HG02852 (cell line): ENCODE results near the gene INTS4.
"Not testable (repeated sequence)": the region's sequence is repeated elsewhere in the genome, so short reads cannot be mapped to it uniquely, and the experiment has no call there.

Experiments
- ATAC-seq: cut with Tn5 transposase; IDR thresholded peaks from one replicate; pipeline ENCODE4 v1.9.1; 2021; ENCODE audit warnings: mild to moderate bottlenecking, moderate library complexity; ENCODE audit not compliant: unreplicated experiment

INTS4 gene

DNA sequence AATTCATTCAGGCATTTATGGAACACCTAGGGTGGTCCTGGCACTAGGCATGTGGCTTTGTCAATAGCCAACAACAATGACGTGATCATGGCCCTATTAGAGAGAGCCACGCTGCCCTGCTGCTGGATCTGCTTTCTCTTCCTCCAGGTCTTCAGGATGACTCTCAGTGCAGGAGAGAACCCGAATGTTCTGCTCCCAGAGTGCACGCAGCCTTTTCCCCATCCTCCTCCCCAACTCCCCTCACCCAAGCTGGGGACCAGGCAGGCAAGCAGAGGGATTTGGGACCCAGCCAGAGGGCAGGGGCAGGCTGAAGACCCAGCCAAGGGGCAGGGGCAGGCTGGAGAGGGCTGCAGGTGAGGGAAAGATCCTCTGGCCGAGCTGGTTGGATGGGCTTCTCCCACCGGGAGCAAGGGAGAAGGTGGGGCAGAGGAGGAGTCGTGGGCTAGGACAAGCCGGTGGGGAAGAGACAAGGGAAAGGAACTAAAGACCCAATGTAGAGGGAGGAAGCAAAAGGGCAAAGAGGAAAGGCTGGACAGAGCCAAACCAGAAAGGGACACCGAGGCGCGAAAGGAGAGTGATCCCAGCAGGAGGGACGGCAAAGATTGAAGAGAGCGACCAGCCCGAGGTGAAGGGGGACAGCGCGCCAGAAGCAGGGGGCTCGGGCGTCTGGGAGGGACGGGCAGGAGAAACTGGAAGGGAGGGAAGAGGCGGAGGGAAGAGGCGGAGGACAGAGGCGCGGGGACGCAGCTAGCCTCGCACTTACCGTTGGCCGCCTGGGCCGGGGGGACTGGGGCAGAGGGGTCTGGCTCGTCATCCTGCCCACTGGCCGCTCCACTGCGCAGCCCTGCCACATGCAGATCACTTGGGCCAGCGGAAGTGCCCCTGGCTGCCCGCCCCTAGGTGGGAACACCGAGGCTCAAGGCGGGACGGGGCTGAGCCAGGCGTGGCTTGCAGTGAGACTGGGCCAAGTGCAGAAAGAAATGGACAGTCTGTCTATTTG lies 28.2 kb upstream of the INTS4 start, which contains the start of gene KCTD14:
TSS of gene KCTD14 (minus strand) at position 880 of the 1,000 bp plus-strand sequence. CDS start at position 853, 27 bp downstream.
- no peak for ATAC-seq

DNA sequence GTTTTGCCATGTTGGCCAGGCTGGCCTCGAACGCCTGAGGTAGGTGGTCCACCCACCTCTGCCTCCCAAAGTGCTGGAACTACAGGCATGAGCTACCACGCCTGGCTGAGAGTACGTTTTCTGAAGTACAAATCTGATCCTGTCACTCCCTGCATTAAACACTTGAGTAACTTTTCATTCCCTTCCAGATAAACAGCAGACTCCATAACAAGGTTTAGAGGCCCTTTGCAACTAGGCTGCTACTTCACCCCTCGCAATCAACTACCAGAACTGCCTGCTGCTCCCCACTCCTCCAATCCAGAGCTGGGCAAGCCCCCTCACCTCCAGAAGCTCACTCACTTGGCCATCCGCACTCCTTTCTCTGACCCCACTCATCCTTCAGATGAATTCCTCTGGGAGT lies 27.1 kb upstream of the INTS4 start:
- ATAC-seq, result no peak

DNA sequence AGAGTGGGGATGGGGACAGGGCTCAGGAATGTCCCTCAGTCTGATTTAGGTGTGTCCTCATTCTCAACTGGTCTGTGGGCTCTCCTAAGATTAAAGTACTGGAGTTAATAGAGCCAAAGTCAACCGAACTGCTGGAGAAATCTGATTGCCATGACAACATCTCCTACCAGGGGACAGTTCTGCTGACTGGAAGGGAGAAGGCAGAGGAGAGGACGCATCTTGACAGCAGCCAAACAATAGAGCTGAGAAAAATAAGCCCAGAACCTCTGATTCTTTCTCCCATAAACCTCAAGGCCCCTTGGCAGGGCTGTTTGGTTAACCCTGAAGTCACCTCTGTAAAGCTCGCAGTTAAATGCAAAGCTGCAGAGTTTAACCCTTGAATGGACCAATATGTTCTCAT lies 25.8 kb upstream of the INTS4 start:
- no peak for ATAC-seq

DNA sequence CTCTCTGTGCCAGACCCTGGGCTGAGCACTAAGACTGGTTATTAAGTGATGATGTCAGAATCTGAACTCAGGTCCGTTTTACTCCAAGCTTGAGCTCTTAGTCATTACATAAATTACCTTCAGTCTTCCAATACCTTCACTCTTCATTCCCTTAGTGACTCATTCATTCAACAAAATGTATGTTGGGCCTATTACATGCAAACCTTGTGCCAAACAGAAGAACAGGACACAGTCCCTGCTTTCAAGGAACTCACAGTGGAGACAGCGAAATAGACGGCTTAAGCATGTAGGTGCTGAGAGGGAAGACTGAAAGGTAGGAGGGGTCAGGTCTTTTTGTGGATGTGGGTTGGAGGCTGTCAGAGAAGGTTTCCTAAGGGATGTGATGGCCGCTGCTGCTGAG lies 25.3 kb upstream of the INTS4 start:
- no peak for ATAC-seq

DNA sequence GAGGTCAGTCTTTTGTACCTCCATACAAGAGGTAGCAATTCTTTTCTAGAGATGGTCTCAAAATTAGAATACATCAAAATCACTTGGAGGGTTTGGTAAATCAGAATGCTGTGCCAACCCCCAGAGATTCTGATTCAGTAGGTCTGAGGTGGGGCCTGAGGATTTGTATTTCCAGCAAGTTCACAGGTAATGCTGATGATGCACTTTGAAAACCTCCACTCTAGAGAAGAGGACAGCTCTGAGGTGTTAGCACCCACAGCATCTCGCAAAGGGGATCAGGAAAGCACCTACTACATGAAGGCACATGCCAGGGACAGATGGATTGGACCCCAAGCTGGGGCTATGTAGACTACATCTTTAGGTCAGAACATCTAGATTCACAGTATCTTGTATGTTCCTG lies 21.4 kb upstream of the INTS4 start:
- ATAC-seq, result no peak

DNA sequence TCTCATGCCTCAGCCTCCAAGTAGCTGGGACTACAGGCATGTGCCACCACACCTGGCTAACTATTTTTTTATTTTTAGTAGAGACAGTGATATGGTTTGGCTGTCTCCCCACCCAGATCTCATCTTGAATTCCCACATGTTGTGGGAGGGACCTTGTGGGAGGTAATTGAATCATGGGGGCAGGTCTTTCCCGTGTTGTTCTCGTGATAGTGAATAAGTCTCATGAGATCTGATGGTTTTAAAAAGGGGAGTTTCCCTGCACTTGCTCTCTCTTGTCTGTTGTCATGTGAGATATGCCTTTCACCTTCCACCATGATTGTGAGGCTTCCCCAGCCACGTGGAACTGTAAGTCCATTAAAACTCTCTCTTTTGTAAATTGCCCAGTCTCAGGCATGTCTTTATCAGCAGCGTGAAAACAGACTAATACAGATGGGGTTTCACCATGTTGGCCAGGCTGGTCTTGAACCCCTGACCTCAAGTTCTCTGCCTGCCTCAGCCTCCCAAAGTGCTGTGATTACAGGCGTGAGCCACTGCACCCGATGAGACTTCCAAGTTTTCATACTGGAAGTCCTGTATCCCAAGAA lies 20.6 kb upstream of the INTS4 start:
- not testable (repeated sequence) for ATAC-seq

DNA sequence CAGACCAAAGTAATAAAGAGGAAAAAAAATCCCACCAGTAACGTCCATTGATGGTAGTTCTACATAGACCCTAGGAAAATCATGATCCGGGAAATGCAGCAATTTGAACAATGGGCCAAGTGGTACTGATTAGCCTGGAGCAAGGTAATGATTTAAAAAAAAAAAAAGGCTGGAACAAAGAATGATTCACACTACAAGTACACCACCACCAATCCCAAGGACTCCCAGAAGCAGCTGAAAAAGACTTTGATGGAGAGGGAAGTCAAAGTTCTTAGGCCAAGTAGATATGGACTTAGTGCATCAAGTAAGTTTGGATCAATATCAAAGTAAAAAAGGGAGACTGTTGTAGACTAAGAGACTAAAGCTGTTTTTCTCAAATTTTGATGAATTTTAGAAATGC lies 16.8 kb upstream of the INTS4 start:
- ATAC-seq, result no peak

DNA sequence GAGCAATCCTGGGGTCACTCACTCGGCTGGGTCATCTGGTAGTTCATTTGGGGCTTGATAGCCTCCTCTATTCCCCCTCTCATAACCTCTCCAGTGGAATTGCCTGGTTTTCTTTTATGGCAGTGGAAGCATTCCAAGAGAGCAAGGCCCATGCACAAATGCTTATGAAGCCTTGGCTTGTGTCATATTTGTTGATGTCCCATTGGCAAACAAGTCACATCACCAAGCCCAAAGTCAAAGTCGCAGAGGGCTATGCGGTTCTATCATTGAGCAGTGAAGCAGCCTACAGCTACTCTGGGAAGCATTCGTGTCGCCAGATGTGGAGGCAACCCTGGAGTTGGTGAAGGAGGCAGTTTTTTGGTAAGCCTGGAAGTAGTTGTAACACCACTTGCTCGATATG lies 16.3 kb upstream of the INTS4 start:
- ATAC-seq, result no peak

DNA sequence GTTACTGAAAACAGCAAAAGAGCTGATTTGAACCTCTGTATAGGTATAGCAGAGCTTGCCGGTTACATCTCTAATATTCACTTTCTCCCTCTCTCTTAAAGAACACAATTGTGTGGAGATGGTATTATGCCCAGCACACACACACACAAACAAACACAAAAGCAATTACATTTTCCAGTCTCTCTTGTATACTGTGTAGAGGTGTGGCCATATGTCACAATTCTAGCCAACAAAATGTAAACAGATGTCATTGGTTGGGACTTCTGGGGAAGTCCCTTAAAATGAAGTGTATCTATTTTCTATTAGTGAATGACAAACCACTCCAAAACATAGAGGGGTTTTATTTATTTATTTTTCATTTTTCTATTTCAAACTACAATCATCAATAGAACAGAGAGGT lies 15.8 kb upstream of the INTS4 start:
- ATAC-seq, result no peak

DNA sequence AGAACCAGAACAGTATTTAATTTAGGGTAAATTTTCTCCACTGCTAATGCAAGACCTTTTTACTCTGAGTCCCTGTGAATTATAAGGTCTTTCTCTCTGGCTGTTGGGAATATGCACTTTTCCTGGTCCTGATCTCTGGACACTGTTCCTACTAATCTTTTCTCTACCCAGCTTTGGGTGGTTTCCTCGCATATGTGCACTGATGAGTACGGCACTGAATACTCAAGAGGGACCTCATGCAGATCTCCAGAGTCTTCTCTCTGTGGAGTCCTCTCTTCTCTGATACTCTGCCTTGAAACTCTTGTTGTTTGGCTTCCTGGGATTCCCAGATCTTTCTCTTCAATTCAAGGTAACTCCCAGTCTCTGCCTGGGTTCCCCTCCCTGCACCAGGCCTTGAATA lies 14.6 kb upstream of the INTS4 start:
- ATAC-seq, result no peak

DNA sequence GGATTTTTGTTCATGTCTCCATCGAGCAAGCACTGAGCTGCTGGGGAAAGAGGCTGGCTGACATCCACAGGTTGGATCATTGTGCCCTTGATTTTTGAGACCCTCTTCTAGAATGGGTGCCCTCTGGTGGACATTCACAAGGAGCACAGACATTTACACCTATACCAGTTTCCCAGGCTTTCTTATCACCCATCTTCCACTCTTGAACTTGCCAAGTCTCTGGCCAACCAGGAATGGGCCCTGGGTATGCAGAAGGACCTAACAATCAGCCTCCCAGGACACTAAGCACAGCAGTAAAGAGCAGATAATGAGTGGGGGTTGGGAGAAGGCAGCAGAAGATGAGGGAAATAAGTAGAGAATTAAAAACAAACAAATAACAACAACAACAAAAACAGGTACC lies 5.7 kb upstream of the INTS4 start:
- no peak for ATAC-seq

DNA sequence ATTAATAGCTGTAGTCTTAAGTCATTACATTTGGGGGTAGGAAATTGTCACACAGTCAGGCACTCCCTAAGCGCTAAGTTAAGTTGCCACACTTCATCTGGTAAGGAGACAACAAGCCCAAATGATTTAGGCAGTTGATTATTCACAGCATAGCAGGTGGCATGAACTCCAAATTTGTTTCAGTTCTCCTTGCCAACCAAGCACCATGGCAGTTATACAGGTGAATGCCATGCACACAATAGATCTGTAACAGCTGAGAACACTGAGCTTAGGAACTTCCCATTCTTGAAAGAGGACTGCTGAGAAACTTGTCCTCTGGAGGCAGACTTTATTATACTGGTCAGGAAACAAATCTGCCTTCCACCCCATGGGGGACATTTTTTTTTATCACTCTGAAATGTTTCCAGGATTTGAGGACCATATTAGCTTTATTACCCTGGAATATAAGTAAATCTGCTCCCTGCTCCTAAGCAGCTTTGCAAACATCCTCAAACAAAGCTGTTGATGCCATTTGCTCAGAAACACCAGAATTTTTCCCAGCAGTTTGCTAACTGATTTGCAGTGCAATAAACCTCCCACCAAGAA lies 5.1 kb upstream of the INTS4 start:
- no peak for ATAC-seq

DNA sequence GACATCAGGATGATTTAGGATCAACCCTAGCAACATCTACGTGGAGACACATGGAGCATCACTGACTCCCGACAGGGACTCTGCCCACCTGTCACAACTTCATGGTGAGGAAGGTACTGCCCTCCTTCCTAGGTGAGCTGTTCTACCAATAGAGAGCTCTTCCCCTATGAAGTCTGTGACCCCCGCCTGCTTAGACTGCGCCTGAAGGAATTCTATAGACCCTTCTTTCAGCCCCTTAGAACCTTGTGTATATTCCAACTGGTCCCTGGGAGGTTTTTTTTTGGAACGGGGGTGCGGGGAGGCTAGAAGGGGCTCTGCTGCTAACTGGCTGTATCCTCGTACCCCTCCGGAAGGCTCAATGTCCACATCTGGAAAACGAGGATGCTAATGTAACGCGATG lies 566 bp downstream of the INTS4 start:
- no peak for ATAC-seq

DNA sequence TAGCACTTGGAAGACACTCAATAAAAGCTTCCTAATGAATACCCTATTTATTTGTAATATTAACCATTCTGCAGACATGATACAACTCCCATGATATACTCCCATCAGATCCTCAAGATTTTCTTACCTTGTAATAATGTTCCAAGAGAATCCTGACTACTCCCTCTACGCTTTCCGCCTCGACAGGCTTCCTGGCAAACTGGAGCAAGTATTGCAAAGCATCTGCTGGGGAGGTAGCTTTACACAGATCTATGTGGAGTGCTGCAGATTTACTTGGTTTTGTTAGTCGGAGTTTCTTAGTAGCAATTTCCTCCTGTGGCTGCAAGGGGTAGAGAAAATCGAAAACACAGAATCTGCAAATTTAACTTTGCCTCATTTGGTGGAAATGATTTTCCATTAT lies 3.5 kb downstream of the INTS4 start:
- no peak for ATAC-seq

DNA sequence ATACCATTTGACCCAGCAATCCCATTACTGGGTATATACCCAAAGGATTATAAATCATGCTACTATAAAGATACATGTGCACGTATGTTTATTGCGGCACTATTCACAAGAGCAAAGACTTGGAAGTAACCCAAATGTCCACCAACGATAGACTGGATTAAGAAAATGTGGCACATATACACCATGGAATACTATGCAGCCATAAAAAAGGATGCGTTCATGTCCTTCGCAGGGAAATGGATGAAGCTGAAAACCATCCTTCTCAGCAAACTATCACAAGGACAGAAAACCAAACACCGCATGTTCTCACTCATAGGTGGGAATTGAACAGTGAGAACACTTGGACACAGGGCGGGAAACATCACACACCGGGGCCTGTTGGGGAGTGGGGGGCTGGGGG lies 8.0 kb downstream of the INTS4 start:
- ATAC-seq, result not testable (repeated sequence)

DNA sequence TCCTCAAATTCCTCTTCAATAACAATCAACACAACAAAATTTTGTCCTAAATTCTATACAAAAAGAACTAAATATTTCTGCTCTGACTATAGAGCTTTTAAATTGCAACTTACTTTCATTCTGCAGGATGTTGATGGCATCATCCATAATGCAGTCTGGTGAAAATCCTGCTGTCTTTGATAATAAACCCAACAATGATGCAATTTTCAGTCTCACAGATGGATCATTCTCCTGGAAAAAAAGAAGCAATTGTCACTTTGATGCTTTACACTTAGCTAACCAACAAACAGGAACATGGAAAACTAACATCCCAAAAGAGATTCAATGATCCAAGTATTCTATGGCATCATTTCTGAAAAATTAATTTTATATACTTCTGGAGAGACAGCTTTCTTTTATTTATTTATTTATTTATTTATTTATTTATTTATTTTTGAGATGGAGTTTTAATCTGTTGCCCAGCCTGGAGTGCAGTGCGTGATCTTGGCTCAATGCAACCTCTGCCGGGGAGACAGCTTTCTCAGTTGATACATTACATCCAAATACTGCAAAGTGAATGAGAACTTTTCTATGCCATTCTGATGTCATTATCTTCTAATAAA lies 13.0 kb downstream of the INTS4 start:
- no peak for ATAC-seq

DNA sequence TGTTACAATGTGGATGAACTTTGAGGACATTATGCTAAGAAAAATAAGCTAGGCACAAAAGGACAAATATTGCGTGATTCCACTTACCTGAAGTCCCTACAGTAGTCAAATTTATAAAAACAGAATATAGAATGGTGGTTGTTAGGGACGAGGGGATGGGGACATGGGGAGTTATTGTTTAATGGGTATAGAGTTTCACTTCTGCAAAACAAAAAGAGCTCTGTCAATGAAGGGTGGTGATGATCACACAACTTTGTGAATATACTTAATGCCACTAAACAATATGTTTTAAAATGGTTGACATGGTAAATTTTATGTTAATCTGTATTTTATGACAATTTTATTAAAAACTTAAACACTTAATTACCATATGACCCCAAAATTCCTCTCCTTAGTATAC lies 26.1 kb downstream of the INTS4 start:
- ATAC-seq, result no peak

DNA sequence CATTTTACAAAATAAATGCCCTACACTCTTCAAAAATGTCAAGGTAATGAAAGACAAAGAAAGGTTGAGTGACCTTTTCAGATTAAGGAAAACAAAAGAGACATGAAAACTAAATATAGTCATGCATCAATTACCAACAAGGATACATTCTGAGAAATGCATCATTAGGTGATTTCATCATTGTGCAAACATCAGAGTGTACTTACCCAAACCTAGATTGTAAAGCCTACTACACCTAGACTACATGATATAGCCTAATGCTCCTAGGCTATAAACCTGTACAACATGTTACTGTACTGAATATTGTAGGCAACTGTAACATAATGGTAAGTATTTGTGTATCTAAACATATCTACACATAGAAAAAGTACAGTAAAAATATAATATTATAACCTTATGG lies 26.7 kb downstream of the INTS4 start:
- no peak for ATAC-seq

DNA sequence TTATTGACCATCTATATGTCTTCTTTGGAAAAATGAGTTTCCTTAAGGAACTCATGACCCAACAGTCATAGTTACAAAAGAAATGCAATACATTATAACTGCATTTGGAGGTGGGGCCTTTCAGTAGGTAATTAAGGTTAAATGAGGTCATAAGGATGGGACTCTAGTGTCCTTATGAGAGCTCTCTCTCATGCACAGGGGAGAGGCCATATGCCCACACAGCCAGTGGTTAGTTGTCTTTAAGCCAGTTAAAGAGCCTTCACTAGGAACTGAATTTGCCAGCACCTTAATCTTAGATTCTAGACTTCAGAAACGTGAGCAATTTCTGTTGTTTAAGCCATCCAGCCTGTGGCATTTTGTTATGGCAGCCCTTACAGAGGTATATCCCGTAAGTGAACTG lies 27.3 kb downstream of the INTS4 start:
- ATAC-seq, result no peak

DNA sequence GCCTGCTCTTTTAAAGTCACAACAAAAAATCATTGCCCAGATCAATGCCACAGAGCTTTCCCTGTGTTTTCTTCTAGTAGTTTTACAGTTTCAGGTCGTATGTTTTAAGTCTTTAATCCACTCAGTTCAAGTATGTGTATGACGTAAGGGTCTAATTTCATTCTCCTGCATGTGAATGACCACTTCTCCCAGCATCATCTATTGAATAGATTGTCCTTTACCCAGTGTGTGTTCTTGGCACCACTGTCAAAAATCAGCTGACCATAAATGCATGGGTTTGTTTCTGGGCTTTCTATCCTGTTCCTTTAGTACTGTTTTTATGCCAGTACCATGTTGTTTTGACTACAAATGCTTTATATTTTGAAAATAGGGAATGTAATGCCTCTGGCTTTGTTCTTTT lies 28.1 kb downstream of the INTS4 start:
- no peak for ATAC-seq

DNA sequence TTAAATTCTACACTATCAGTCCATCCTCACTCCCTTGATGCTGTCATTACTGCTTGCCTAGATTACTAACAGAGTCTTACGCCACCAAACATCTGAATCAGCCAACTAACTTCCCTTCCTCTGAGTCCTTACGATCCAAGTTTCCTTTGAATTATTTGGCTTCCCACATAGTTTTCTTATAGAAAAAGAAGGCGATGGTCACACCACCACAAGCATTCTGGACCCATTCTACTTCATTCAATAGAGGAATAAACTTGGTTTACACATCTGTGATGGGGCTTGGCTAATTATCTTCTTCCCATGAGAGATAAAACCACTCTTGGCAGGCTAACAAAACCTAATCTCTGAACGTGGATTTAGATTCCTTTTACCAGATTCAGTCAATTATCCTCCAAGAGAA lies 35.0 kb downstream of the INTS4 start:
- no peak for ATAC-seq
